CD4-positive, alpha-beta T cell (primary cell): ENCODE measurements around the gene MYOZ3. TPM values are rescaled to one million over a fixed set of nuclear protein-coding genes. Genes with fewer than 3 reads are reported as not detected.

Experiments
- ATAC-seq: fragments of 200-7000 bp; cut with Tn5 transposase; one replicate; pipeline ENCODE4 v1.10.0; 2022; ENCODE audit warnings: mild to moderate bottlenecking; ENCODE audit not compliant: poor library complexity
- CTCF ChIA-PET: fragments of 350-600 bp; sonication (Branson Sonifier 250); formaldehyde crosslinking; loops from one replicate; lab custom pipeline; 2021; ENCODE audit warnings: antibody characterized with exemption, inconsistent platforms; lab: Charles Lee
- POLR2A ChIA-PET: fragments of 350-600 bp; sonication (Branson Sonifier 250); formaldehyde crosslinking; loops from one replicate; lab custom pipeline; 2021; ENCODE audit warnings: antibody characterized with exemption, inconsistent platforms; lab: Charles Lee
- DNase-seq, 14 experiments: peaks; one replicate each; pipeline ENCODE4 v3.0.0-alpha.2; 2013 to 2020; ENCODE audit warnings: mixed read lengths in 2 of 14
- H3K27ac ChIP-seq, 2 donors: one replicate each; pipeline versions ENCODE4 v1.5.1 to v1.7.0; 2013; ENCODE audit warnings: low read length in 2 of 2, low read depth in 1 of 2, mild to moderate bottlenecking in 1 of 2
- H3K27me3 ChIP-seq, 2 experiments: 1 replicate in 1 of 2; 2 replicates in 1 of 2; pipeline versions ENCODE4 v1.6.1 to v1.7.0; 2013; ENCODE audit warnings: low read length in 2 of 2, control low read depth in 1 of 2, mild to moderate bottlenecking in 1 of 2, moderate library complexity in 1 of 2; ENCODE audit not compliant: insufficient read depth in 2 of 2, control insufficient read depth in 1 of 2
- H3K36me3 ChIP-seq: one replicate; pipeline ENCODE4 v1.6.1; 2013; ENCODE audit warnings: low read length, control low read depth; ENCODE audit not compliant: insufficient read depth
- H3K4me1 ChIP-seq: one replicate; pipeline ENCODE4 v1.6.1; 2013; ENCODE audit warnings: low read length, control low read depth; ENCODE audit not compliant: insufficient read depth
- H3K4me3 ChIP-seq: one replicate; pipeline ENCODE4 v1.5.1; 2013; ENCODE audit warnings: mild to moderate bottlenecking, low read length, moderate library complexity
- H3K9me3 ChIP-seq, 2 experiments: 1 replicate in 1 of 2; 2 replicates in 1 of 2; pipeline versions ENCODE4 v1.6.1 to v1.7.0; 2013; ENCODE audit warnings: low read length in 2 of 2, mild to moderate bottlenecking in 2 of 2, control low read depth in 1 of 2, moderate library complexity in 1 of 2; ENCODE audit not compliant: control insufficient read depth in 1 of 2, insufficient read depth in 1 of 2
- H3K27ac Mint-ChIP-seq: one replicate; pipeline ENCODE4 v1.8.0; 2020; ENCODE audit warnings: mixed read lengths
- H3K27me3 Mint-ChIP-seq: one replicate; pipeline ENCODE4 v1.8.0; 2021; ENCODE audit warnings: mixed read lengths
- H3K36me3 Mint-ChIP-seq: one replicate; pipeline ENCODE4 v1.8.0; 2021; ENCODE audit warnings: low read depth, mixed read lengths
- H3K4me1 Mint-ChIP-seq: one replicate; pipeline ENCODE4 v1.8.0; 2021; ENCODE audit warnings: low read depth, mixed read lengths
- H3K4me3 Mint-ChIP-seq: one replicate; pipeline ENCODE4 v1.8.0; 2020; ENCODE audit warnings: mild to moderate bottlenecking, mixed read lengths
- H3K9me3 Mint-ChIP-seq: one replicate; pipeline ENCODE4 v1.8.0; 2020; ENCODE audit warnings: mixed read lengths
- CTCF ChIP-seq: fragments of 200-600 bp; IDR thresholded peaks from one replicate; pipeline ENCODE4 v1.8.0; 2022; ENCODE audit warnings: antibody characterized with exemption, mild to moderate bottlenecking
- intact Hi-C, 2 experiments: fragments of 100-400 bp; cut with DNase I in 1 of 2; cut with micrococcal nuclease in 1 of 2; formaldehyde crosslinking; loops; one replicate each; pipeline versions ENCODE4 v1.15.1 to v1.9.0; 2023 to 2025; cut with DNase I, micrococcal nuclease
- total RNA-seq, 174 experiments: library from RNA in 2 of 174; stranded (reverse) in 2 of 174; gene quantifications; one replicate each; pipeline ENCODE4 v1.2.3 and lab custom pipeline; 2021 to 2026

Gene MYOZ3
- total RNA-seq, 2 experiments from 2014 or later, result not detected

- Histone ChIP-seq H3K27me3 (no peaks in the 10 kb centered on the region), H3K9me3 (no peaks in the 10 kb centered on the region), H3K4me1 (peaks cover 5% of the 10 kb centered on the region), H3K36me3 (peaks cover 89% of the 10 kb centered on the region), H3K27ac (no peak overlapping the region), H3K4me3 (no peak overlapping the region)
- ChIA-PET CTCF (no interaction called here), POLR2A (no interaction called here)
- no peak for ATAC-seq
- H3K27me3 Mint-ChIP-seq, result no peaks in the 10 kb centered on the region
- H3K36me3 Mint-ChIP-seq, result peaks cover 68% of the 10 kb centered on the region
- H3K9me3 Mint-ChIP-seq, result no peaks in the 10 kb centered on the region
- H3K4me1 Mint-ChIP-seq, result no peaks in the 10 kb centered on the region
- no peak overlapping the region for H3K27ac Mint-ChIP-seq
- no peak for TF ChIP-seq CTCF
- DNase-seq, result no peak
- intact Hi-C loops, result loop anchor here in 1 of 2 experiments (5.0 kb wide), 1 partner anchor 337 kb away; the partner anchor contains the start of gene TCOF1
- no peak overlapping the region for H3K4me3 Mint-ChIP-seq
Observed at GRCh38 chr5:150694612-150695011, 33.6 kb downstream of the MYOZ3 start.

DNA sequence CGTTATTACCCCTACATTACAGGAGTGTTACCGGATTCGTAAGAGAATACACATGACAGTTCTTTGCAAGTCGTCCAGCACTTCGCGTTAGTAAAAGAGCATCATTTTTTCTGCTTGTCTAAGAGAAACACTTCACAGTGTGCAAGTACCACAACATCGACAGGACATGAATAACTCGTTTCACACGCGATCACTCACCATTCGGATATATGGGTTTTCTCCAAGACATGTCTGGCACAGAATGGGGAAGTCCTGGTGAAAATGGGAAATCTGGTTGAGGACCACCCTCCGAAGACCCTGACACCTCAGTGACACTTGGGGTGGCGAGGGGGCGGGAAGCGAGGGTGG, 39.2 kb downstream of the MYOZ3 start:
- H3K4me3 Mint-ChIP-seq, result no peak overlapping the region
- Histone ChIP-seq H3K9me3 (no peaks in the 10 kb centered on the region), H3K27ac (peak overlapping the region; percentile 95 to 98), H3K27me3 (no peaks in the 10 kb centered on the region), H3K36me3 (peaks cover 42% of the 10 kb centered on the region), H3K4me1 (peaks cover 6% of the 10 kb centered on the region), H3K4me3 (peak overlapping the region; percentile 83)
- H3K4me1 Mint-ChIP-seq, result no peaks in the 10 kb centered on the region
- H3K27me3 Mint-ChIP-seq, result no peaks in the 10 kb centered on the region
- intact Hi-C loops, result loop anchor here (1.0 to 5.0 kb wide), 5 partner anchors 59 to 243 kb away; partner anchors contain the start of genes DCTN4 (in 2 of the 2) and SMIM3 (in 1 of the 2)
- H3K27ac Mint-ChIP-seq, result no peak overlapping the region
- H3K9me3 Mint-ChIP-seq, result no peaks in the 10 kb centered on the region
- DNase-seq (no peak), ATAC-seq (peak; percentile 2)
- peaks cover 17% of the 10 kb centered on the region for H3K36me3 Mint-ChIP-seq
- ChIA-PET CTCF (interaction anchor here (0.7 to 2.7 kb wide), 17 partner anchors 9 to 250 kb away, joined by 3 to 17 read pairs (median 4); partner anchors contain the start of genes DCTN4, IRGM, RPS14 and SMIM3), POLR2A (interaction anchor here (1.1 to 3.3 kb wide), 26 partner anchors 9 to 1149 kb away, joined by 3 to 55 read pairs (median 6); partner anchors contain the start of genes CCDC69, CD74, CSNK1A1 and DCTN4)
- TF ChIP-seq CTCF, result no peak

- peaks cover 11% of the 10 kb centered on the region for H3K36me3 Mint-ChIP-seq
Observed at GRCh38 chr5:150700594-150701377, 39.7 kb downstream of the MYOZ3 start, which contains the start of gene RBM22. Gene RBM22 (minus strand): TSS chr5:150701062. CDS start chr5:150700985, 77 bp downstream.

More at GRCh38 chr5:150700594-150701377, 39.7 kb downstream of the MYOZ3 start, which contains the start of gene RBM22:
- ChIA-PET POLR2A (interaction anchor here (0.6 to 3.3 kb wide), 34 partner anchors 8 to 1151 kb away, joined by 3 to 55 read pairs (median 4); partner anchors contain the start of genes CCDC69, CD74, CSNK1A1 and DCTN4), CTCF (interaction anchor here (0.7 to 2.7 kb wide), 18 partner anchors 9 to 251 kb away, joined by 3 to 17 read pairs (median 4); partner anchors contain the start of genes DCTN4, IRGM, RPS14 and SMIM3)
- no peaks in the 10 kb centered on the region for H3K9me3 Mint-ChIP-seq
- Histone ChIP-seq H3K36me3 (peaks cover 36% of the 10 kb centered on the region), H3K4me3 (peak within 1 kb of the TSS; percentile 83), H3K27ac (peak within 1 kb of the TSS; percentile 95 to 98), H3K27me3 (no peaks in the 10 kb centered on the region), H3K9me3 (no peaks in the 10 kb centered on the region), H3K4me1 (peaks cover 6% of the 10 kb centered on the region)
- no peak within 1 kb of the TSS for H3K4me3 Mint-ChIP-seq
- H3K27ac Mint-ChIP-seq, result no peak within 1 kb of the TSS
- peak; percentile 75 for TF ChIP-seq CTCF
- intact Hi-C loops, result loop anchor here (1.0 to 5.0 kb wide), 5 partner anchors 58 to 243 kb away; partner anchors contain the start of genes DCTN4 (in 2 of the 2) and SMIM3 (in 1 of the 2)
- no peaks in the 10 kb centered on the region for H3K4me1 Mint-ChIP-seq
- H3K27me3 Mint-ChIP-seq, result no peaks in the 10 kb centered on the region
- ATAC-seq (peak; percentile 89), DNase-seq (peak; percentile 84 to 96 (median 90))
